H1 (cell line): ENCODE measurements around the gene CUBN. TPM values are rescaled to one million over a fixed set of nuclear protein-coding genes. Genes with fewer than 3 reads are reported as not detected.

Experiments used
- CTCF ChIA-PET: fragments of 300-600 bp; sonication (Branson Sonifier 250); formaldehyde crosslinking; loops from one replicate; lab custom pipeline; 2021; ENCODE audit not compliant: partially characterized antibody; lab: Charles Lee
- POLR2A ChIA-PET: fragments of 300-600 bp; sonication (Branson Sonifier 250); formaldehyde crosslinking; loops from one replicate; lab custom pipeline; 2021; ENCODE audit warnings: inconsistent platforms; ENCODE audit not compliant: partially characterized antibody; lab: Charles Lee
- DNase-seq, 2 experiments: peaks; one replicate each; pipeline versions ENCODE4 v3.0.0 to v3.0.0-alpha.2; 2010 to 2022; ENCODE audit warnings: low spot score in 2 of 2, low read depth in 1 of 2, mixed read lengths in 1 of 2
- FAIRE-seq: peaks from 2 replicates; lab custom pipeline; 2011; peaks lifted over from hg19 to GRCh38; lab: Jason Lieb, UNC
- H2AFZ ChIP-seq: 2 replicates; pipeline ENCODE4 v1.8.1; 2012; ENCODE audit warnings: low read length, inconsistent platforms
- H2AK5ac ChIP-seq: 2 replicates; pipeline ENCODE4 v1.6.1; 2013; ENCODE audit warnings: low read depth, low read length
- H2BK120ac ChIP-seq: replicated peaks from 2 replicates; pipeline ENCODE3; 2013; ENCODE audit warnings: low read depth, low read length, inconsistent platforms
- H2BK12ac ChIP-seq: 2 replicates; pipeline ENCODE4 v1.6.1; 2013; ENCODE audit warnings: low read depth, low read length
- H2BK15ac ChIP-seq: 2 replicates; pipeline ENCODE4 v1.6.1; 2013; ENCODE audit warnings: low read length
- H2BK20ac ChIP-seq: 2 replicates; pipeline ENCODE4 v1.6.1; 2013; ENCODE audit warnings: low read length
- H2BK5ac ChIP-seq: 2 replicates; pipeline ENCODE4 v1.6.1; 2013; ENCODE audit warnings: low read depth, low read length
- H3K14ac ChIP-seq: 2 replicates; pipeline ENCODE4 v1.6.1; 2013; ENCODE audit warnings: inconsistent platforms; ENCODE audit not compliant: insufficient read length
- H3K18ac ChIP-seq: 2 replicates; pipeline ENCODE4 v1.6.1; 2013; ENCODE audit warnings: low read length; ENCODE audit errors: extremely low read depth
- H3K23ac ChIP-seq: 2 replicates; pipeline ENCODE4 v1.6.1; 2013; ENCODE audit warnings: inconsistent platforms; ENCODE audit not compliant: insufficient read length
- H3K23me2 ChIP-seq: 2 replicates; pipeline ENCODE4 v1.6.1; 2013; ENCODE audit warnings: low read depth, low read length
- H3K27ac ChIP-seq: 2 replicates; pipeline ENCODE4 v1.6.1; 2011; ENCODE audit warnings: low read depth, low read length, inconsistent platforms
- H3K27me3 ChIP-seq, 4 experiments: replicated peaks in 1 of 4; 1 replicate in 1 of 4; 2 replicates in 3 of 4; pipeline versions ENCODE4 v1.6.1 to v1.8.1; 2011 to 2013; ENCODE audit warnings: low read length in 3 of 4, mild to moderate bottlenecking in 3 of 4, inconsistent platforms in 2 of 4, mixed read lengths in 2 of 4, moderate library complexity in 1 of 4; ENCODE audit not compliant: control insufficient read depth in 3 of 4, insufficient read depth in 3 of 4; ENCODE audit errors: extremely low read depth in 1 of 4
- H3K36me3 ChIP-seq, 4 experiments: 2 replicates each; pipeline versions ENCODE4 v1.6.1 to v1.8.1; 2011 to 2013; ENCODE audit warnings: mild to moderate bottlenecking in 4 of 4, low read length in 3 of 4, moderate library complexity in 2 of 4, control low read depth in 1 of 4, inconsistent platforms in 1 of 4; ENCODE audit not compliant: insufficient read depth in 4 of 4, control insufficient read depth in 2 of 4
- H3K4ac ChIP-seq: replicated peaks from 2 replicates; pipeline ENCODE3; 2013; ENCODE audit warnings: low read length, low read depth, mixed read lengths, inconsistent platforms; ENCODE audit not compliant: insufficient read length
- H3K4me1 ChIP-seq, 4 experiments: replicated peaks in 1 of 4; 1 replicate in 1 of 4; 2 replicates in 3 of 4; pipeline versions ENCODE4 v1.6.1 to v1.8.1; 2011 to 2013; ENCODE audit warnings: low read length in 3 of 4, inconsistent platforms in 2 of 4, mixed read lengths in 1 of 4; ENCODE audit not compliant: insufficient read depth in 4 of 4, control insufficient read depth in 3 of 4
- H3K4me2 ChIP-seq, 2 experiments: 2 replicates each; pipeline versions ENCODE4 v1.6.1 to v1.8.1; 2011 to 2013; ENCODE audit warnings: low read depth in 2 of 2, low read length in 2 of 2, control low read depth in 1 of 2, inconsistent platforms in 1 of 2, mild to moderate bottlenecking in 1 of 2; ENCODE audit not compliant: insufficient read depth in 1 of 2
- H3K4me3 ChIP-seq, 4 experiments: fragments of 200-600, 300-600 bp in 1 of 4; sonication (generic), shearing (Covaris generic), sonication (Bioruptor Twin) in 1 of 4; 2 replicates each; pipeline versions ENCODE4 v1.5.1 to v1.8.1; 2011 to 2016; ENCODE audit warnings: low read length in 4 of 4, low read depth in 3 of 4, control low read depth in 2 of 4, inconsistent platforms in 2 of 4, mild to moderate bottlenecking in 2 of 4, mixed read lengths in 1 of 4, moderate library complexity in 1 of 4; ENCODE audit not compliant: insufficient read depth in 2 of 4; ENCODE audit errors: extremely low read depth in 1 of 4
- H3K56ac ChIP-seq: replicated peaks from 2 replicates; pipeline ENCODE3; 2013; ENCODE audit warnings: low read depth, mild to moderate bottlenecking, mixed read lengths, low read length, inconsistent platforms; ENCODE audit not compliant: insufficient read length
- H3K79me1 ChIP-seq: 2 replicates; pipeline ENCODE4 v1.6.1; 2013; ENCODE audit warnings: low read depth, low read length, control low read depth
- H3K79me2 ChIP-seq, 2 experiments: 2 replicates each; pipeline versions ENCODE4 v1.6.1 to v1.8.1; 2012 to 2013; ENCODE audit warnings: low read length in 2 of 2, mild to moderate bottlenecking in 2 of 2, inconsistent platforms in 1 of 2; ENCODE audit not compliant: insufficient read depth in 2 of 2, control insufficient read depth in 1 of 2
- H3K9ac ChIP-seq, 4 experiments: replicated peaks in 1 of 4; 1 replicate in 1 of 4; 2 replicates in 3 of 4; pipeline versions ENCODE4 v1.6.1 to v1.8.1; 2011 to 2013; ENCODE audit warnings: low read depth in 3 of 4, low read length in 3 of 4, control low read depth in 2 of 4, mild to moderate bottlenecking in 2 of 4, moderate library complexity in 2 of 4, inconsistent platforms in 1 of 4; ENCODE audit errors: extremely low read depth in 1 of 4
- H3K9me3 ChIP-seq, 2 experiments: 2 replicates each; pipeline versions ENCODE4 v1.6.1 to v1.8.1; 2012 to 2013; ENCODE audit warnings: mild to moderate bottlenecking in 2 of 2, moderate library complexity in 2 of 2, control low read depth in 1 of 2, inconsistent platforms in 1 of 2, low read depth in 1 of 2, low read length in 1 of 2, mixed read lengths in 1 of 2; ENCODE audit not compliant: insufficient read depth in 2 of 2
- H4K20me1 ChIP-seq, 2 experiments: replicated peaks in 1 of 2; 2 replicates each; pipeline versions ENCODE3 to v1.8.1; 2011 to 2013; ENCODE audit warnings: inconsistent platforms in 2 of 2, low read length in 2 of 2, mild to moderate bottlenecking in 1 of 2; ENCODE audit not compliant: insufficient read depth in 2 of 2, control insufficient read depth in 1 of 2
- H4K5ac ChIP-seq: 2 replicates; pipeline ENCODE4 v1.6.1; 2013; ENCODE audit warnings: low read length, low read depth, mixed read lengths, inconsistent platforms; ENCODE audit not compliant: insufficient read length
- H4K8ac ChIP-seq: 2 replicates; pipeline ENCODE4 v1.8.0; 2013; ENCODE audit warnings: mild to moderate bottlenecking, moderate library complexity, low read length, inconsistent platforms; ENCODE audit not compliant: insufficient read depth; ENCODE audit errors: extremely low read depth
- H4K91ac ChIP-seq: replicated peaks from 2 replicates; pipeline ENCODE3; 2013; ENCODE audit warnings: low read length, mixed read lengths, inconsistent platforms; ENCODE audit not compliant: insufficient read length
- BACH1 ChIP-seq: IDR thresholded peaks from 2 replicates; pipeline ENCODE4 v1.6.1; 2012; ENCODE audit warnings: low read length, improper control_type of control experiment
- CEBPB ChIP-seq: IDR thresholded peaks from 2 replicates; pipeline ENCODE4 v1.6.1; 2012; ENCODE audit warnings: low read depth, low read length
- POU5F1 ChIP-seq: IDR thresholded peaks from 2 replicates; pipeline ENCODE4 v1.6.1; 2011; ENCODE audit warnings: low read depth, mild to moderate bottlenecking, low read length, moderate library complexity
- TBP ChIP-seq: IDR thresholded peaks from 2 replicates; pipeline ENCODE4 v1.6.1; 2011; ENCODE audit warnings: low read depth, low read length, improper control_type of control experiment
- TCF12 ChIP-seq: IDR thresholded peaks from 2 replicates; pipeline ENCODE4 v1.6.1; 2011; ENCODE audit warnings: low read depth, mild to moderate bottlenecking, low read length
- WGBS, 2 experiments: shearing (Covaris generic) in 1 of 2; methylation state at CpG; one replicate each; pipeline versions ENCODE4 v1.1.6 to v1.1.7; 2013 to 2015; ENCODE audit warnings: low lambda C conversion rate in 2 of 2, mixed read lengths in 2 of 2, inconsistent platforms in 1 of 2, low coverage in 1 of 2, missing lambda C conversion rate in 1 of 2; ENCODE audit not compliant: insufficient replicate concordance in 2 of 2, insufficient coverage in 1 of 2, insufficient read length in 1 of 2; ENCODE audit errors: extremely low coverage in 1 of 2, missing lambda C conversion rate in 1 of 2; 5-methylcytosine and 5-hydroxymethylcytosine counted together
- polyA plus RNA-seq, 7 experiments: library from polyadenylated mRNA; depleted of rRNA in 3 of 7; stranded (reverse) in 5 of 7; unstranded in 2 of 7; fragments of >200 nt in 5 of 7; fragments of 200-250 nt in 2 of 7; gene quantifications; 1 replicate in 5 of 7; 2 replicates in 1 of 7; 4 replicates in 1 of 7; pipeline versions ENCODE4 v1.2.1 to v1.2.3, GENCODE V29; 2011 to 2013; ENCODE audit warnings: missing spikeins in 2 of 7, mixed read lengths in 2 of 7
- total RNA-seq: library from RNA; stranded (reverse); fragmentation: NEBNext Ultra II Directional; extraction: Animal tissue kit (Norgen Biotek cat#: 25700); gene quantifications from 2 replicates; pipeline ENCODE4 v1.2.1, GENCODE V29; 2021
- TF ChIP-seq, protein P1 (sequence below): IDR thresholded peaks from 2 replicates; pipeline ENCODE4 v1.6.1; 2011; ENCODE audit warnings: low read length, improper control_type of control experiment

Gene CUBN
- total and polyA plus RNA-seq, 2 of the 8 experiments (the other 6 are each of a cell fraction or from before 2014, with no cell fraction given): 0.04 to 0.08 TPM

DNA sequence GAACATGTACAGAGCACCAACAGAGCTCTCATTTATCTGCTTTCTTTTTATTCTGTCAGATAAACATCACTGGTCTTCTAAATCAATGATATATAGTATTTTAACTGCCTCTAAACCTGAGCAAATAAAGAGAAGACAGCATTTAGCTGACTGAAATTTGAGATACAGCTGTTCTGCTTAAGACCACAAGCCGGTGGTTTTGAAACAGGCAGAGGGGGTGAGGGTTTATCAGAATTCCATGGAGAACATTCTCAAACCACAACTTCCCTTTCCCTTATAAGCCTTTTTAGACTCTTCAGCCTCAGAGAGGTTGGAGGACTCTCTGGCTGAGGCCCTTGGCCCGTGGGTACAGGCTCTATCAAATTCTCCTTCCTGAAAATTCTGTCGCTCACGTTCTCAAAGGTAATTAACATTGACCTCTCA, 225.0 kb downstream of the CUBN start:
- Histone ChIP-seq H3K27ac (no peak overlapping the region), H3K9ac (no peak overlapping the region), H3K18ac (no peak overlapping the region), H3K27me3 (no peaks in the 10 kb centered on the region), H3K4me1 (peaks cover 0 to 9% (median 4%) of the 10 kb centered on the region in 4 experiments; a peak in 3 of 7 replicates), H2BK20ac (no peak overlapping the region), H2BK120ac (no peak overlapping the region), H3K23ac (no peak overlapping the region), H3K4me3 (no peak overlapping the region), H3K79me1 (no peaks in the 10 kb centered on the region), H4K91ac (no peak overlapping the region), H3K36me3 (no peaks in the 10 kb centered on the region), H3K23me2 (no peaks in the 10 kb centered on the region), H2BK15ac (no peak overlapping the region), H3K4ac (no peak overlapping the region), H3K4me2 (no peak overlapping the region), H3K14ac (no peak overlapping the region), H2AK5ac (no peak overlapping the region), H3K56ac (no peak overlapping the region), H4K5ac (no peak overlapping the region), H2BK12ac (no peak overlapping the region)
- no peak for DNase-seq
- ChIA-PET POLR2A (no interaction called here), CTCF (interaction anchor here (1.2 to 1.6 kb wide), 2 partner anchors 11 to 471 kb away, joined by 4 to 5 read pairs; no protein-coding TSS in a partner anchor)
- 91% methylated on average over 4 of the region's 4 CpGs; no CpG with 5 or more reads in 1 of the 2 experiments for WGBS, 2 experiments
- TF ChIP-seq BACH1 (no peak), TCF12 (no peak), POU5F1 (no peak), CEBPB (no peak), TBP (no peak)
- TF ChIP-seq, protein P1, sequence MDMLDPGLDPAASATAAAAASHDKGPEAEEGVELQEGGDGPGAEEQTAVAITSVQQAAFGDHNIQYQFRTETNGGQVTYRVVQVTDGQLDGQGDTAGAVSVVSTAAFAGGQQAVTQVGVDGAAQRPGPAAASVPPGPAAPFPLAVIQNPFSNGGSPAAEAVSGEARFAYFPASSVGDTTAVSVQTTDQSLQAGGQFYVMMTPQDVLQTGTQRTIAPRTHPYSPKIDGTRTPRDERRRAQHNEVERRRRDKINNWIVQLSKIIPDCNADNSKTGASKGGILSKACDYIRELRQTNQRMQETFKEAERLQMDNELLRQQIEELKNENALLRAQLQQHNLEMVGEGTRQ: no peak
- TF ChIP-seq, all 59 proteins: peak for 0
- Histone ChIP-seq H4K8ac (no peak overlapping the region), H3K79me2 (no peaks in the 10 kb centered on the region), H2AFZ (no peak overlapping the region), H4K20me1 (no peaks in the 10 kb centered on the region), H3K9me3 (no peaks in the 10 kb centered on the region), H2BK5ac (no peak overlapping the region)
- no peak for FAIRE-seq
